Erythroblast (primary cell): ENCODE measurements around the gene EPB41L2.

Source experiments
- GATA1 ChIP-seq: IDR thresholded peaks from 2 replicates; pipeline ENCODE4 v1.6.1; 2011; ENCODE audit warnings: low read depth, mild to moderate bottlenecking, control low read depth, low read length, moderate library complexity
- POLR2A ChIP-seq: IDR thresholded peaks from 2 replicates; pipeline ENCODE4 v1.6.1; 2011; ENCODE audit warnings: mild to moderate bottlenecking, low read length

DNA sequence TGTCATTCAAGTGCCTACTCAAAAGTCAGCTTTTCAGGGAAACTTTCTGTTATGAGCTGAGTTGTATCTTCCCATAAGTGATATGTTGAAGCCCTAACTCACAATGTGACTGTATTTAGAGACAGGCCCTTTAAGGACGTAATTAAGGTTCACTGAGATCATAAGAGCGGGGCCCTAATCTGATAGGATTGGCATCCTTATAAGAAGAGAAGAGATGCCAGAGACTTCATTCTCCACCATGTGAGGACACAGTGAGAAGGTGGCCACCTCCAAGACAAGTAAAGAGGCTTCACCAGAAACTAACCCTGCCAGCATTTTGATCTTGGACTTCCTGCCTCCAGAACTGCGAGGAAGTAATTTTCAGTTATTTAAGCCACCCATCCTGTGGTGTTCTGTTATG, 248.5 kb downstream of the EPB41L2 start:
- no peak for TF ChIP-seq POLR2A
- TF ChIP-seq GATA1: no peak
